ENCODE data around the gene GPRASP3.
"Not testable (repeated sequence)": the region's sequence is repeated elsewhere in the genome, so short reads cannot be mapped to it uniquely, and the experiment has no call there.

Gene GPRASP3

GRCh38 chrX:102720237-102721168 is at the start of gene GPRASP3:
Gene GPRASP3, plus strand, starts transcription at chrX:102720743. Its CDS starts 28,253 bp downstream, at chrX:102748996.
- no peak for DNase-seq (ENCODE audit: low read depth)

GRCh38 chrX:102672856-102673255 is 47.7 kb upstream of the GPRASP3 start:
- no peak for DNase-seq (ENCODE audit: low read depth)

GRCh38 chrX:102677479-102677878 is 43.1 kb upstream of the GPRASP3 start:
- DNase-seq (ENCODE audit: low read depth): not testable (repeated sequence)

- DNase-seq (ENCODE audit: low read depth): no peak
Measured at GRCh38 chrX:102684772-102685520, 35.6 kb upstream of the GPRASP3 start.

GRCh38 chrX:102694749-102695148 is 25.8 kb upstream of the GPRASP3 start:
- no peak for DNase-seq (ENCODE audit: low read depth)

- DNase-seq (ENCODE audit: low read depth): no peak
Measured at GRCh38 chrX:102696306-102696705, 24.2 kb upstream of the GPRASP3 start.

GRCh38 chrX:102697494-102697893 is 23.0 kb upstream of the GPRASP3 start:
- no peak for DNase-seq (ENCODE audit: low read depth)

- no peak for DNase-seq (ENCODE audit: low read depth)
Measured at GRCh38 chrX:102708900-102709299, 11.6 kb upstream of the GPRASP3 start.

GRCh38 chrX:102711872-102712215 is 8.7 kb upstream of the GPRASP3 start:
- DNase-seq (ENCODE audit: low read depth): no peak

- no peak for DNase-seq (ENCODE audit: low read depth)
Measured at GRCh38 chrX:102712216-102712966, 8.2 kb upstream of the GPRASP3 start, which contains the start of gene GPRASP2. Gene GPRASP2, plus strand, starts transcription at chrX:102712448. Its CDS starts 2,422 bp downstream, at chrX:102714870.

GRCh38 chrX:102712981-102713625 is 7.4 kb upstream of the GPRASP3 start:
- no peak for DNase-seq (ENCODE audit: low read depth)

- DNase-seq (ENCODE audit: low read depth): no peak
Measured at GRCh38 chrX:102714994-102715393, 5.5 kb upstream of the GPRASP3 start.

GRCh38 chrX:102715967-102716366 is 4.6 kb upstream of the GPRASP3 start:
- DNase-seq (ENCODE audit: low read depth): no peak

GRCh38 chrX:102721169-102721506 is 595 bp downstream of the GPRASP3 start:
- not testable (repeated sequence) for DNase-seq (ENCODE audit: low read depth)

- no peak for DNase-seq (ENCODE audit: low read depth)
Measured at GRCh38 chrX:102723456-102723855, 2.9 kb downstream of the GPRASP3 start.

- DNase-seq (ENCODE audit: low read depth): no peak
Measured at GRCh38 chrX:102727761-102728160, 7.2 kb downstream of the GPRASP3 start.

GRCh38 chrX:102728646-102729045 is 8.1 kb downstream of the GPRASP3 start:
- DNase-seq (ENCODE audit: low read depth): no peak

GRCh38 chrX:102739657-102740056 is 19.1 kb downstream of the GPRASP3 start:
- no peak for DNase-seq (ENCODE audit: low read depth)

- DNase-seq (ENCODE audit: low read depth): no peak
Measured at GRCh38 chrX:102744307-102744706, 23.8 kb downstream of the GPRASP3 start.

- DNase-seq (ENCODE audit: low read depth): no peak
Measured at GRCh38 chrX:102745513-102745856, 24.9 kb downstream of the GPRASP3 start.

GRCh38 chrX:102745857-102746584 is 25.5 kb downstream of the GPRASP3 start:
- no peak for DNase-seq (ENCODE audit: low read depth)

Data from non-pigmented ciliary epithelial cell (primary cell).